T-cell (primary cell): ENCODE data around the gene KCNK5. TPM values are rescaled to one million over a fixed set of nuclear protein-coding genes. Genes with fewer than 3 reads are reported as not detected.

ENCODE experiments used
- ATAC-seq, 4 experiments: fragments of 200-7000 bp in 3 of 4; fragments of 150-1000 bp in 1 of 4; cut with Tn5 transposase; replicated peaks in 1 of 4; 1 replicate in 3 of 4; 2 replicates in 1 of 4; pipeline ENCODE4 v1.10.0; 2021; ENCODE audit warnings: moderate library complexity in 3 of 4, mild to moderate bottlenecking in 2 of 4, moderate number of reproducible peaks in 1 of 4
- CTCF ChIA-PET, 2 donors: fragments of 300-600 bp; sonication (Branson Sonifier 250); formaldehyde crosslinking; loops; one replicate each; lab custom pipeline; 2022; ENCODE audit warnings: antibody characterized with exemption in 2 of 2; lab: Charles Lee
- POLR2A ChIA-PET, 2 donors: fragments of 300-600 bp; sonication (Branson Sonifier 250); formaldehyde crosslinking; loops; one replicate each; lab custom pipeline; 2022; ENCODE audit warnings: antibody characterized with exemption in 2 of 2; lab: Charles Lee
- DNase-seq, 35 experiments: peaks; one replicate each; pipeline versions ENCODE4 v3.0.0 to v3.0.0-alpha.2; 2013 to 2023
- H3K27ac ChIP-seq: one replicate; pipeline ENCODE4 v1.5.1; 2013; ENCODE audit warnings: low read length
- H3K27me3 ChIP-seq, 2 experiments: replicated peaks in 1 of 2; 1 replicate in 1 of 2; 2 replicates in 1 of 2; pipeline versions ENCODE4 v1.6.1 to v1.7.0; 2013; ENCODE audit warnings: low read length in 1 of 2, mixed read lengths in 1 of 2; ENCODE audit not compliant: control insufficient read depth in 2 of 2, insufficient read depth in 2 of 2; ENCODE audit errors: extremely low read depth in 1 of 2
- H3K36me3 ChIP-seq, 2 donors: 1 replicate in 1 of 2; 2 replicates in 1 of 2; pipeline versions ENCODE4 v1.6.1 to v1.7.0; 2013; ENCODE audit warnings: low read length in 1 of 2; ENCODE audit not compliant: control insufficient read depth in 2 of 2, insufficient read depth in 1 of 2; ENCODE audit errors: extremely low read depth in 1 of 2
- H3K4me1 ChIP-seq, 2 experiments: 1 replicate in 1 of 2; 2 replicates in 1 of 2; pipeline versions ENCODE4 v1.6.1 to v1.7.0; 2013; ENCODE audit warnings: low read length in 2 of 2, mixed read lengths in 1 of 2; ENCODE audit not compliant: insufficient read depth in 2 of 2, control insufficient read depth in 1 of 2; ENCODE audit errors: extremely low read depth in 1 of 2
- H3K4me3 ChIP-seq, 2 donors: 1 replicate in 1 of 2; 2 replicates in 1 of 2; pipeline versions ENCODE4 v1.5.1 to v1.7.0; 2013; ENCODE audit warnings: mild to moderate bottlenecking in 2 of 2, low read length in 1 of 2, moderate library complexity in 1 of 2; ENCODE audit not compliant: control insufficient read depth in 1 of 2; ENCODE audit errors: extremely low read depth in 1 of 2
- H3K9me3 ChIP-seq: 2 replicates; pipeline ENCODE4 v1.7.0; 2013
- H3K27ac Mint-ChIP-seq, 2 donors: one replicate each; pipeline ENCODE4 v1.8.0; 2020 to 2021; ENCODE audit warnings: mild to moderate bottlenecking in 2 of 2, mixed read lengths in 2 of 2
- H3K27me3 Mint-ChIP-seq, 2 donors: one replicate each; pipeline ENCODE4 v1.8.0; 2021 to 2022; ENCODE audit warnings: mixed read lengths in 2 of 2
- H3K36me3 Mint-ChIP-seq: one replicate; pipeline ENCODE4 v1.8.0; 2021; ENCODE audit warnings: mixed read lengths
- H3K4me1 Mint-ChIP-seq, 3 donors: one replicate each; pipeline ENCODE4 v1.8.0; 2020 to 2022; ENCODE audit warnings: mixed read lengths in 3 of 3, mild to moderate bottlenecking in 1 of 3
- H3K4me3 Mint-ChIP-seq, 3 donors: one replicate each; pipeline ENCODE4 v1.8.0; 2020 to 2022; ENCODE audit warnings: mild to moderate bottlenecking in 3 of 3, mixed read lengths in 3 of 3, moderate library complexity in 3 of 3
- H3K9me3 Mint-ChIP-seq, 3 donors: one replicate each; pipeline ENCODE4 v1.8.0; 2020 to 2022; ENCODE audit warnings: mixed read lengths in 3 of 3
- WGBS: methylation state at CpG from one replicate; pipeline ENCODE4 v1.1.5; 2013; ENCODE audit warnings: missing lambda C conversion rate; ENCODE audit not compliant: insufficient coverage; 5-methylcytosine and 5-hydroxymethylcytosine counted together
- total RNA-seq, 35 experiments: library from RNA in 6 of 35; stranded (reverse) in 6 of 35; fragments of 120-200 nt in 1 of 35; gene quantifications; one replicate each; pipeline versions ENCODE4 v1.2.1 to v1.2.4 and lab custom pipeline; 2013 to 2026

Gene KCNK5
- total RNA-seq, 5 donors from 2014 or later (not counting 1 experiment from before 2014, with no cell fraction given) = 0.60 to 1.1 (median 0.93) TPM

DNA sequence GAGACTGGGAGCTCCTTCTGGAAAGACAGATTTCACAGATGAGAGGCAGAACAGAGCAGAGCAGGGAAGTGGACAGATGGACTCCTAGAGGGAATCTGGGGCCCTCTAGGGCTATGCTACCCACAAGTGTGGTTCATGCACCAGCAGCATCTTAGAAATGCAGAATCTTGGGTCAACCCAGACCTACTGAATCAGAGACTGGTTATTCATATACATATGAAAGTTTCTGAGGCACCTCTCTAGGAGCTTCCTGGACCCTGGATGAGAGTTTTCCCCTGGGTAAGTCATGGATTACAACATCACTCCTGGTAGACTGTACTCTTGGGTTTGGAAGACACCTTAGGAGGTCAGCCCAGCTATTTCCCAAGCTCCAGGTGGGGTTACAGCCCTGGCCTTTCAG, 58.9 kb downstream of the KCNK5 start:
- H3K4me3 ChIP-seq = no peak overlapping the region
- peaks cover 0 to 8% of the 10 kb centered on the region in 2 experiments for H3K4me1 ChIP-seq
- H3K27me3 Mint-ChIP-seq = no peaks in the 10 kb centered on the region
- DNase-seq = no peak
- peaks cover 0 to 6% (median 4%) of the 10 kb centered on the region in 3 donors for H3K4me1 Mint-ChIP-seq
- no peak overlapping the region for H3K4me3 Mint-ChIP-seq
- H3K9me3 ChIP-seq = no peaks in the 10 kb centered on the region
- H3K27me3 ChIP-seq = peaks cover 0 to 32% of the 10 kb centered on the region in 2 experiments
- no peaks in the 10 kb centered on the region for H3K36me3 ChIP-seq
- H3K27ac ChIP-seq = no peak overlapping the region
- no peak overlapping the region for H3K27ac Mint-ChIP-seq
- peaks cover 0 to 6% (median 5%) of the 10 kb centered on the region in 3 donors for H3K9me3 Mint-ChIP-seq
- no peak for ATAC-seq
- no peaks in the 10 kb centered on the region for H3K36me3 Mint-ChIP-seq
- ChIA-PET CTCF (no interaction called here), POLR2A (no interaction called here)

DNA sequence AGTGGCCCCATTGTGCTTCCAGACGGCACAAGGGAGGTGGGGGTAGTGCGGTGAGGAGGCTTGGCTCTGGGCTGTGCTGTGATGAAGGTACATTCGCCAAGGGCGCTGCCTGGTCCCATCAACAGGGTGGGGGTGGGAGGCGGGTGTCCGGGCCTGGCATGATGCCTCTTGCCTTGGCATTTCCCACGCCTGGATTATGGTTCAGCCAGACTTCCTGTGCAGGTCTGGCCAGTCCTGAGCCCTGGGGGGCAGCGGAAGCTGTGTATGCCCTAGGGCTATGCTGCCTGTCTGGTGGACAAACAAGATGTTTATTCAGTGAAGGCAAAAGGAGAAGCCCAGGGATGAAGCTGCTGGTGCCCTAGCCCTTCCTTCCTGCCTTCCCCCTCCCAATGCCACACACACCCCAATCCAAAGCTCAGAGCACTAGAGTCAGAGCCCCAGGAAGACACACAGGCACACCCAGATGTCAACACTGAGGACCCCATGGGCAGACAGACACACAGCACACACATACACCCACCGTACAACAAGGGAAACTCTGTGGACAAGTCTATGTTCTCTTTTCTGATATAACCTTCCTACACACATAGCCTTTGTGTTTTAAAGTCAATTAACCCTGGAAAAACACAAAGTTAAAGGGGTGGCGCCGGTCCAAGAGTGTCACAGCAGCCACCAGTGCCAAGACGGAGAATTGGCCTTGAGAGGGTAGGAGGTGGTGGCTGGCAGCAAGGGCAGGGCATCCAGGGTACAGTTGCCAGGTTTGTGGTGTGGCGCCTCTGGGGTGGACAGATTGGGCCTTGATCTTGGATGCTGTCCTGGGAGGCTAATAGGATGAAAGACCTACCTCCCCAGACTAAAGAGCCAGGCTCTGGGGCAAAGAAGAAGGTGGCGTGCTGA, 59.6 kb downstream of the KCNK5 start:
- Mint-ChIP-seq H3K4me3 (no peak overlapping the region), H3K27ac (no peak overlapping the region), H3K36me3 (no peaks in the 10 kb centered on the region), H3K4me1 (peaks cover 0 to 6% (median 4%) of the 10 kb centered on the region in 3 donors), H3K9me3 (peaks cover 0 to 6% (median 5%) of the 10 kb centered on the region in 3 donors), H3K27me3 (no peaks in the 10 kb centered on the region)
- WGBS = 82% methylated on average over 12 of the region's 14 CpGs
- Histone ChIP-seq H3K9me3 (no peaks in the 10 kb centered on the region), H3K36me3 (no peaks in the 10 kb centered on the region), H3K4me1 (peaks cover 0 to 8% of the 10 kb centered on the region in 2 experiments), H3K27ac (no peak overlapping the region), H3K27me3 (peaks cover 0 to 32% of the 10 kb centered on the region in 2 experiments), H3K4me3 (no peak overlapping the region)
- ChIA-PET POLR2A (no interaction called here), CTCF (interaction anchor here in 1 of 2 donors (1.2 kb wide), 1 partner anchor 177 kb away, joined by 3 read pairs; no protein-coding TSS in a partner anchor)
- ATAC-seq (no peak), DNase-seq (no peak)

DNA sequence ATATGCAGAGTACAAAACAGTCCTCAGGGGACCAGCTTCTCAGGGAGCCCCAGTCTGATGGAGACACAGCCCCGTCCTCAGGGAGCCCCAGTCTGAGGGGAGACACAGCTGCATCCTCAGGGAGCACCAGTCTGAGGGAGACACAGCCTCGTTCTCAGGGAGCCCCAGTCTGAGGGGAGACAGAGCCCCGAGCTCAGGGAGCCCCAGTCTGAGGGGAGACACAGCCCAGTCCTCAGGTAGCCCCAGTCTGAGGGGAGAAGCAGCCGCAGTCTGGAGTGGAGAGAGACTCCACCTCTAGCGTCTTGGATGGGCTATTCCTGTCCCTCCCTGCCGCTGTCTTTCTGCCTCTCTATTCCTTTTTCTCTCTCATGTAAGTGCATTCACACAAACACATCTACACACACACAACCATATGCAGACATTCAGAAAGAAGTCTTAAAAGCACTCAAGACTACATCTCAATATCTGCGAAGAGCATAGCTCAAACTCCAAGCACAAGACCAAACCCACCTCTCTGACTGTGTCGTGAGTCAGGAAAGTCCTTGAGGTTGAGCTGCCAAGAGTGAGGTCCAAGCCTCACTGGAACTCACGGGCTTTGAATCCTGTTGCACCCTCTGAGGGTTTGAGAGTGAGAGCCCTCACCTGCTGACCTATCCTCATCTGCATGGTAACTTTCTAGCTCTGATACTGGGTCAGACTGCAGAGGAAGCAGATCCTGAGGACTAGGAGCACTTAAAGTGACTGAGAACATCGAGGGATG, 61.2 kb downstream of the KCNK5 start:
- H3K4me1 Mint-ChIP-seq = peaks cover 0 to 6% (median 4%) of the 10 kb centered on the region in 3 donors
- no peak overlapping the region for H3K4me3 Mint-ChIP-seq
- DNase-seq (no peak), ATAC-seq (no peak)
- H3K27ac Mint-ChIP-seq = no peak overlapping the region
- ChIA-PET CTCF (interaction anchor here (0.6 to 2.6 kb wide), 4 partner anchors 126 to 179 kb away, joined by 3 to 26 read pairs (median 4); no protein-coding TSS in a partner anchor), POLR2A (no interaction called here)
- no peak overlapping the region for H3K4me3 ChIP-seq
- no peaks in the 10 kb centered on the region for H3K27me3 Mint-ChIP-seq
- peaks cover 0 to 6% (median 5%) of the 10 kb centered on the region in 3 donors for H3K9me3 Mint-ChIP-seq
- peaks cover 0 to 8% of the 10 kb centered on the region in 2 experiments for H3K4me1 ChIP-seq
- no peak overlapping the region for H3K27ac ChIP-seq
- H3K9me3 ChIP-seq = no peaks in the 10 kb centered on the region
- peaks cover 0 to 32% of the 10 kb centered on the region in 2 experiments for H3K27me3 ChIP-seq
- H3K36me3 ChIP-seq = no peaks in the 10 kb centered on the region
- no peaks in the 10 kb centered on the region for H3K36me3 Mint-ChIP-seq
- 79% methylated on average over 6 of the region's 10 CpGs for WGBS

- no peak overlapping the region for H3K27ac Mint-ChIP-seq
- WGBS = no CpG with 5 or more reads among the region's 5 CpGs
Measured at GRCh38 chr6:39167321-39167720, 62.0 kb downstream of the KCNK5 start.

GRCh38 chr6:39166912-39167290, 62.4 kb downstream of the KCNK5 start:
- Mint-ChIP-seq H3K36me3 (no peaks in the 10 kb centered on the region), H3K4me3 (peak overlapping the region in 1 of 3 donors; percentile 45), H3K9me3 (peaks cover 0 to 6% (median 5%) of the 10 kb centered on the region in 3 donors), H3K4me1 (peaks cover 0 to 6% (median 4%) of the 10 kb centered on the region in 3 donors), H3K27ac (no peak overlapping the region), H3K27me3 (no peaks in the 10 kb centered on the region)
- ChIA-PET CTCF (interaction anchor here (1.8 to 2.6 kb wide), 2 partner anchors 136 to 295 kb away, joined by 4 to 26 read pairs; no protein-coding TSS in a partner anchor), POLR2A (no interaction called here)
- H3K36me3 ChIP-seq = no peaks in the 10 kb centered on the region
- H3K27ac ChIP-seq = no peak overlapping the region
- 83% methylated on average over 3 of the region's 5 CpGs for WGBS
- no peak overlapping the region for H3K4me3 ChIP-seq
- DNase-seq (no peak), ATAC-seq (no peak)
- no peaks in the 10 kb centered on the region for H3K9me3 ChIP-seq
- H3K27me3 ChIP-seq = peaks cover 0 to 22% of the 10 kb centered on the region in 2 experiments
- peaks cover 0 to 8% of the 10 kb centered on the region in 2 experiments for H3K4me1 ChIP-seq

More at GRCh38 chr6:39167321-39167720, 62.0 kb downstream of the KCNK5 start:
- peaks cover 0 to 6% (median 4%) of the 10 kb centered on the region in 3 donors for H3K4me1 Mint-ChIP-seq
- no peak overlapping the region for H3K4me3 Mint-ChIP-seq
- DNase-seq = no peak
- ATAC-seq = no peak
- Histone ChIP-seq H3K4me3 (no peak overlapping the region), H3K36me3 (no peaks in the 10 kb centered on the region), H3K27me3 (peaks cover 0 to 26% of the 10 kb centered on the region in 2 experiments), H3K4me1 (peaks cover 0 to 8% of the 10 kb centered on the region in 2 experiments), H3K27ac (no peak overlapping the region), H3K9me3 (no peaks in the 10 kb centered on the region)
- CTCF ChIA-PET = interaction anchor here (0.6 to 2.6 kb wide), 3 partner anchors 127 to 295 kb away, joined by 3 to 26 read pairs (median 4); no protein-coding TSS in a partner anchor
- H3K27me3 Mint-ChIP-seq = no peaks in the 10 kb centered on the region
- H3K9me3 Mint-ChIP-seq = peaks cover 0 to 6% (median 5%) of the 10 kb centered on the region in 3 donors
- H3K36me3 Mint-ChIP-seq = no peaks in the 10 kb centered on the region
- POLR2A ChIA-PET = no interaction called here
